Thyroid gland (tissue), 4 donors: ENCODE results near the gene NOL4.

Source experiments
- CTCF ChIP-seq, 6 experiments: fragments of 200-600 bp in 3 of 6; fragments of 450-650 bp in 3 of 6; sonication (generic) in 3 of 6; IDR thresholded peaks; one replicate each; pipeline ENCODE4 v1.5.1; 2016 to 2019; ENCODE audit warnings: antibody characterized with exemption in 6 of 6, mild to moderate bottlenecking in 2 of 6, inconsistent platforms in 1 of 6, moderate library complexity in 1 of 6
- POLR2A ChIP-seq, 2 donors: fragments of 450-650 bp; IDR thresholded peaks; one replicate each; pipeline ENCODE4 v1.6.1; 2017; ENCODE audit warnings: antibody characterized with exemption in 2 of 2, mild to moderate bottlenecking in 2 of 2, moderate library complexity in 1 of 2

DNA sequence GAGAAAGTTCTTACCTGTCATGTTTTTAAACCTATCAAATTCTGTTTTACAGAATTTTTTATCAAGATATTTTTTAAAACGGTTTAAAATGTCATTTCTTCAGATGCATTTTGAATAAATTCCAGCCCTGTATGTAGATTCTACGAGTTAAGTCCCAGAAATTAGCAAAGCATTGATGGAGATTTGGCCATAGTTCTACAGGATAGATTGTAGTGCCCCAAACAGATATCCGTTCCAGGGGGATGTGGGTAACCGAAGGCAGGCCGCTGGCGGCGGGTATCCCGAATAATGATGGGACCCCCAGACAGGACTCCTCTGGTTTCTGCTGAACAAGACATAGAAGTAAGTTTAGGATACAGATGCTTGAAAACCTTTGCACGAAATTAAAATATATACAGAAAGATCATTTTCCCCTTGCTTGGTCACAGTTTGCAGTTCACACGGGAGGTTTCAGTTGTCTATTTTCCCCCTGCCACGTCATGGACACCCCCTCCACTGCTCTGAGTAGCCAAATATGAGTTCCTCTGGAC, 755 bp downstream of the NOL4 start:
- TF ChIP-seq CTCF (IDR thresholded peaks at IDR 0.05) (no peak), POLR2A (IDR thresholded peaks at IDR 0.05) (no peak)
